ENCODE results near the gene SAMD4B. TPM values are rescaled to one million over a fixed set of nuclear protein-coding genes. Genes with fewer than 3 reads are reported as not detected.

The SAMD4B gene
- total and polyA plus RNA-seq, 9 of the 15 experiments (the other 6 are each of a cell fraction or from before 2014, with no cell fraction given), result 3.4 to 90.5 (median 38.0) TPM

- TF ChIP-seq E2F6 (IDR thresholded peaks at IDR 0.05; ENCODE audit: borderline replicate concordance in 1 of 2, extremely low read depth in 1 of 2, insufficient read depth in 1 of 2, insufficient read length in 1 of 2, low read depth in 1 of 2, low read length in 1 of 2, poor library complexity in 1 of 2, severe bottlenecking in 1 of 2) (peak in 1 of 2 experiments; percentile 51), ESRRA (IDR thresholded peaks at IDR 0.05; ENCODE audit: borderline replicate concordance, low read depth) (no peak), ZBTB12 (CRISPR knock-in tag; IDR thresholded peaks at IDR 0.05) (peak; percentile 75), JUN (IDR thresholded peaks at IDR 0.05; ENCODE audit: borderline replicate concordance, low read depth, low read length) (peak; percentile 74), JUN (CRISPR knock-in tag; IDR thresholded peaks at IDR 0.05; ENCODE audit: borderline replicate concordance) (no peak), CREM (IDR thresholded peaks at IDR 0.05; ENCODE audit: low read depth) (peak; percentile 96), ZZZ3 (IDR thresholded peaks at IDR 0.05) (no peak), POLR2AphosphoS2 (IDR thresholded peaks at IDR 0.05; ENCODE audit: low read length) (peak; percentile 89), GATAD2B (IDR thresholded peaks at IDR 0.05; ENCODE audit: borderline replicate concordance) (peak; percentile 72; the same call in 1 of the 2 replicates), ZNF184 (CRISPR knock-in tag; IDR thresholded peaks at IDR 0.05) (no peak), MTA3 (IDR thresholded peaks at IDR 0.05; ENCODE audit: borderline replicate concordance) (0 out of 2 replicates have a peak, but pooled peaks have one; percentile 64), MLX (CRISPR knock-in tag; conservative IDR thresholded peaks at IDR 0.05) (0 out of 4 replicates have a peak, but pooled peaks of 1 of the 2 experiments have one; percentile 37), SRSF1 (IDR thresholded peaks at IDR 0.05; ENCODE audit: low read depth, low read length) (no peak), RB1 (IDR thresholded peaks at IDR 0.05; ENCODE audit: low read depth) (peak; percentile 66; the same call in 1 of the 2 replicates), FOXJ2 (tag; IDR thresholded peaks at IDR 0.05) (peak; percentile 55; the same call in 1 of the 2 replicates), ZNF511 (CRISPR knock-in tag; IDR thresholded peaks at IDR 0.05) (no peak), ZMIZ1 (IDR thresholded peaks at IDR 0.05; ENCODE audit: low read depth in 2 of 2, low read length in 2 of 2) (no peak)
Measured at GRCh38 chr19:39409208-39410016, 67.2 kb downstream of the SAMD4B start (continued).

Measured in K562 (cell line).